Measurements from ENCODE around the gene PIK3AP1. TPM values are rescaled to one million over a fixed set of nuclear protein-coding genes. Genes with fewer than 3 reads are reported as not detected.

PIK3AP1 gene
- total RNA-seq, 1 experiment from 2014 or later = 1.7 TPM

DNA sequence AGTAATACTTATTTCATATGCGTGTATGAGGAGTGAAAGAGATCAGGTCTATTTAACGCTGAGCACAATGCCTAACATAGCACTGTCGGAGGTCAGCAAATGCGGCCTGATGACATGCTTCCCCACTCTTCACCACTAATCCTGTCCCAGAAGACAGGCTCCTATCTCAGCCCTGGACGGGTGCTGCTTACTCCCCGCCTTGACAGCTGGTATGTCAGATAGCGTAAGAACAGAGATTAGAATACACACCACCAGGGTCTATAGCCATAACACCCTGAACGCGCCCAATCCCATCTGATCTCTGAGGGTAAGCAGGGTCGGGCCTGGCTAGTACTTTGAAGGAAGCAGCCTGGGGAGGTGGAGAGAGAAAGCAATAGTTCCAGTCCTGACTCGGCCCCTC is 101.2 kb downstream of the PIK3AP1 start:
- Histone ChIP-seq H4K5ac (ENCODE audit: insufficient read length, low read depth, low read length) (no peak overlapping the region), H4K91ac (ENCODE audit: insufficient read length, low read depth, low read length) (no peak overlapping the region), H2AK5ac (ENCODE audit: insufficient read length, low read length) (no peak overlapping the region), H2BK15ac (ENCODE audit: low read depth, low read length) (no peak overlapping the region), H2BK120ac (ENCODE audit: low read depth, low read length, poor library complexity, severe bottlenecking) (no peak overlapping the region), H3K27ac (ENCODE audit: insufficient read length, low read depth, low read length) (no peak overlapping the region), H3K4ac (ENCODE audit: low read depth, low read length) (no peak overlapping the region), H3T11ph (ENCODE audit: low read length) (no peak overlapping the region), H4K8ac (replicated peaks; ENCODE audit: insufficient read length, low read depth, low read length) (no peak overlapping the region), H2BK12ac (ENCODE audit: insufficient read length, low read depth, low read length) (no peak overlapping the region), H3K79me2 (ENCODE audit: insufficient read depth, low read length) (no peaks in the 10 kb centered on the region), H4K20me1 (ENCODE audit: control insufficient read depth, insufficient read depth, insufficient read length) (no peaks in the 10 kb centered on the region), H3K79me1 (ENCODE audit: insufficient read depth, low read depth, low read length, poor library complexity, severe bottlenecking) (no peaks in the 10 kb centered on the region), H3K9ac (ENCODE audit: extremely low read depth, insufficient read length, low read length) (no peak overlapping the region), H3K4me1 (ENCODE audit: insufficient read depth, low read length) (no peaks in the 10 kb centered on the region), H3K27me3 (ENCODE audit: insufficient read depth, low read length) (no peaks in the 10 kb centered on the region), H2AFZ (ENCODE audit: low read length) (no peak overlapping the region), H2BK20ac (ENCODE audit: low read depth, low read length, poor library complexity, severe bottlenecking) (no peak overlapping the region), H3K4me2 (ENCODE audit: insufficient read depth, insufficient read length, low read length) (no peak overlapping the region), H3K56ac (ENCODE audit: insufficient read length, low read depth, low read length) (no peak overlapping the region), H3K23me2 (ENCODE audit: insufficient read length, low read depth, low read length, poor library complexity, severe bottlenecking) (no peaks in the 10 kb centered on the region), H3K23ac (ENCODE audit: insufficient read length, low read depth, low read length) (no peak overlapping the region), H3K14ac (ENCODE audit: insufficient read depth, low read length) (no peak overlapping the region), H3K9me3 (ENCODE audit: control insufficient read depth, low read depth, low read length) (no peaks in the 10 kb centered on the region), H3K18ac (ENCODE audit: insufficient read length, low read depth, low read length) (no peak overlapping the region), H2BK5ac (ENCODE audit: insufficient read length, low read length) (no peak overlapping the region)
- no peaks in the 10 kb centered on the region for H3K9me3 Mint-ChIP-seq
- H3K4me1 Mint-ChIP-seq = peaks cover 7 to 11% of the 10 kb centered on the region in 2 experiments; a peak in 3 of 4 replicates
- H3K27me3 Mint-ChIP-seq (ENCODE audit: low read depth) = no peaks in the 10 kb centered on the region
- WGBS (ENCODE audit: extremely low coverage, insufficient read length, low lambda C conversion rate) = no CpG with 5 or more reads among the region's 11 CpGs
- no peaks in the 10 kb centered on the region for H3K36me3 Mint-ChIP-seq (ENCODE audit: insufficient read depth in 1 of 3, low read depth in 3 of 3)
- no peak overlapping the region for H3K27ac Mint-ChIP-seq
- TF ChIP-seq, protein P1, sequence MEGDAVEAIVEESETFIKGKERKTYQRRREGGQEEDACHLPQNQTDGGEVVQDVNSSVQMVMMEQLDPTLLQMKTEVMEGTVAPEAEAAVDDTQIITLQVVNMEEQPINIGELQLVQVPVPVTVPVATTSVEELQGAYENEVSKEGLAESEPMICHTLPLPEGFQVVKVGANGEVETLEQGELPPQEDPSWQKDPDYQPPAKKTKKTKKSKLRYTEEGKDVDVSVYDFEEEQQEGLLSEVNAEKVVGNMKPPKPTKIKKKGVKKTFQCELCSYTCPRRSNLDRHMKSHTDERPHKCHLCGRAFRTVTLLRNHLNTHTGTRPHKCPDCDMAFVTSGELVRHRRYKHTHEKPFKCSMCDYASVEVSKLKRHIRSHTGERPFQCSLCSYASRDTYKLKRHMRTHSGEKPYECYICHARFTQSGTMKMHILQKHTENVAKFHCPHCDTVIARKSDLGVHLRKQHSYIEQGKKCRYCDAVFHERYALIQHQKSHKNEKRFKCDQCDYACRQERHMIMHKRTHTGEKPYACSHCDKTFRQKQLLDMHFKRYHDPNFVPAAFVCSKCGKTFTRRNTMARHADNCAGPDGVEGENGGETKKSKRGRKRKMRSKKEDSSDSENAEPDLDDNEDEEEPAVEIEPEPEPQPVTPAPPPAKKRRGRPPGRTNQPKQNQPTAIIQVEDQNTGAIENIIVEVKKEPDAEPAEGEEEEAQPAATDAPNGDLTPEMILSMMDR (conservative IDR thresholded peaks at IDR 0.05) = no peak
- DNase-seq = no peak
- H3K4me3 Mint-ChIP-seq = no peak overlapping the region

Measured in H9 (cell line).